ENCODE results near the gene CCND2. TPM values are rescaled to one million over a fixed set of nuclear protein-coding genes. Genes with fewer than 3 reads are reported as not detected.

The CCND2 gene
- total RNA-seq, 1 experiment from 2014 or later: not detected

GRCh38 chr12:4252601-4253000, 21.0 kb upstream of the CCND2 start:
- no peaks in the 10 kb centered on the region for H3K9me3 ChIP-seq (ENCODE audit: low read length)
- no peak overlapping the region for H3K4me2 ChIP-seq (ENCODE audit: low read length)
- no peaks in the 10 kb centered on the region for H3K9me2 ChIP-seq (replicated peaks; ENCODE audit: low read length)
- H2AFZ ChIP-seq (ENCODE audit: low read length): no peak overlapping the region
- DNase-seq (no peak), ATAC-seq (no peak)
- no peak overlapping the region for H3K9ac ChIP-seq (ENCODE audit: low read length)
- H3K79me2 ChIP-seq (ENCODE audit: low read length): no peaks in the 10 kb centered on the region
- H3F3A ChIP-seq (ENCODE audit: low read length, unreplicated experiment): no peaks in the 10 kb centered on the region
- peaks cover 44% of the 10 kb centered on the region for H3K27me3 ChIP-seq (ENCODE audit: low read length)
- no peak overlapping the region for H3K4me3 ChIP-seq (ENCODE audit: low read length)
- H4K20me1 ChIP-seq (ENCODE audit: low read length): no peaks in the 10 kb centered on the region
- ChIA-PET POLR2A (ENCODE audit: unreplicated experiment) (no interaction called here), CTCF (no interaction called here)
- BruUV-seq (replicated peaks): no TSS peak
- no peak overlapping the region for H3K27ac ChIP-seq (ENCODE audit: low read length)
- no peaks in the 10 kb centered on the region for H3K36me3 ChIP-seq (ENCODE audit: low read depth, low read length)
- TF ChIP-seq EZH2 (IDR thresholded peaks at IDR 0.05; ENCODE audit: low read length, unreplicated experiment) (no peak), CTCF (conservative IDR thresholded peaks at IDR 0.05; ENCODE audit: low read depth, low read length) (no peak), EZH2phosphoT487 (IDR thresholded peaks at IDR 0.05; ENCODE audit: borderline replicate concordance, low read length) (no peak)
- intact Hi-C loops (cut with micrococcal nuclease): no loop called here
- H3K4me1 ChIP-seq (ENCODE audit: insufficient read depth, low read length): no peaks in the 10 kb centered on the region

DNA sequence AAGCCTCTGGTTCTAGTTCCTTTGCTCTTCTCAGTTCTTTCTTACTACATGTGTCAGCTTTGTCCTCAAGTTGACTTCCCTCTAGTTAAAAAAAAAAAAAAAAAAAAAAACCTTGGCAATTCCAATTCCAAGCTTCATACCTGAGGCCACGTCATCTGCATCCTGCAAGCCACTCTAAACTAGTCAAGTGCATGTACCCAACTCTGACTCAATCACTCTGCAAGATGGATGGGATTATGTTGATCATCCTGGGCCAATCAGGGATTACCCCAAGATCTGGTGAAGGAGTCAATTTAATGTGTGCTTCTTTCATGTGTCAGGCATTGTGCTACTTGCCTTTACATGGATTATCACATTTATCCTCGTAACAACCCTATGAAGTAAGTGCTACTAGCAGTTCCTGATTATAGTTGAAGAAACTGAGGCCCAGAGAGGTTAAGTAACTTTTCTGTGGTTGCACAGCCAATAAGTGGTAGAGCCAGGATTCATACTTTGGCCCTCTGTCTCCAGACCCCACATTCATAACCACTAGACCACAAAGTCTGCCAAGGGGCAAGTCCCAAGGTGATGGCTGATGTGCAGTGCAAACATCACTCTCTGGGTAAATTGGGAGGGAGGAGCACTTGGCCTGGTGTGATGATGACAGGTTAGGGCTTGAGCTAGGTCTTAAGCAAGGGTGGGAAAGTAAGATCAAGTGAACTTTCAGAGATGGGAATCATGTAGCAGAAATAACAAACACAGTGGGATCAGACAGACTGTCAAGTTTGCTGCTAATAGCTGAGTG, 17.3 kb upstream of the CCND2 start:
- H3K36me3 ChIP-seq (ENCODE audit: low read depth, low read length): no peaks in the 10 kb centered on the region
- no peak overlapping the region for H2AFZ ChIP-seq (ENCODE audit: low read length)
- H3K27ac ChIP-seq (ENCODE audit: low read length): no peak overlapping the region
- ATAC-seq: no peak
- H3K9me3 ChIP-seq (ENCODE audit: low read length): no peaks in the 10 kb centered on the region
- no peaks in the 10 kb centered on the region for H3F3A ChIP-seq (ENCODE audit: low read length, unreplicated experiment)
- TF ChIP-seq EZH2 (IDR thresholded peaks at IDR 0.05; ENCODE audit: low read length, unreplicated experiment) (no peak), EZH2phosphoT487 (IDR thresholded peaks at IDR 0.05; ENCODE audit: borderline replicate concordance, low read length) (no peak), CTCF (conservative IDR thresholded peaks at IDR 0.05; ENCODE audit: low read depth, low read length) (no peak)
- ChIA-PET CTCF (no interaction called here), POLR2A (ENCODE audit: unreplicated experiment) (no interaction called here)
- H4K20me1 ChIP-seq (ENCODE audit: low read length): no peaks in the 10 kb centered on the region
- no peaks in the 10 kb centered on the region for H3K4me1 ChIP-seq (ENCODE audit: insufficient read depth, low read length)
- H3K9ac ChIP-seq (ENCODE audit: low read length): no peak overlapping the region
- BruUV-seq (replicated peaks): no TSS peak
- peaks cover 31% of the 10 kb centered on the region for H3K27me3 ChIP-seq (ENCODE audit: low read length)
- H3K79me2 ChIP-seq (ENCODE audit: low read length): no peaks in the 10 kb centered on the region
- H3K9me2 ChIP-seq (replicated peaks; ENCODE audit: low read length): no peaks in the 10 kb centered on the region
- intact Hi-C loops (cut with micrococcal nuclease): no loop called here
- H3K4me3 ChIP-seq (ENCODE audit: low read length): no peak overlapping the region
- H3K4me2 ChIP-seq (ENCODE audit: low read length): no peak overlapping the region
- DNase-seq: no peak

DNA sequence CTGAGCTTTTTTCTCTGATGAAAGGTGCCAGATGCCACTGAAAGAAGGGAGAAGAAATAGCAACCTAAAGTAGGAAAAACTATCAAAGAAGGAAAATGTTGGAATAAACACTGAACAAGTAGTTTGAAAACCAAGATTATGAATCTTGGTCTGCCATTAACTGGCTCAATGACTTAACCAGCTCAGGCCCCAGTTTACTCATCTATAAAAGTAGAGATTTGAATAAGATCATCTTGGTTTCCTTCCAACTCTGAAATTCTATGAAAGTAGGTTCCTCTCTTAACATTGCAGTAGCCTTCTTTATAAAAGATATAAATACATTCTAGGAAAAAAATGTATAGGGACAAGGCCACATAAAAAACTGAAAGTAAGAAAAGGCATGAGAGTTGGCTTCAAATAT, 16.1 kb upstream of the CCND2 start:
- DNase-seq (no peak), ATAC-seq (no peak)
- no peak for TF ChIP-seq CTCF (conservative IDR thresholded peaks at IDR 0.05; ENCODE audit: low read depth, low read length)
- no peak for TF ChIP-seq EZH2phosphoT487 (IDR thresholded peaks at IDR 0.05; ENCODE audit: borderline replicate concordance, low read length)
- no peak for TF ChIP-seq EZH2 (IDR thresholded peaks at IDR 0.05; ENCODE audit: low read length, unreplicated experiment)
- Histone ChIP-seq H3K79me2 (ENCODE audit: low read length) (no peaks in the 10 kb centered on the region), H2AFZ (ENCODE audit: low read length) (no peak overlapping the region), H3K27ac (ENCODE audit: low read length) (no peak overlapping the region), H3K9ac (ENCODE audit: low read length) (no peak overlapping the region), H3K4me3 (ENCODE audit: low read length) (no peak overlapping the region), H3F3A (ENCODE audit: low read length, unreplicated experiment) (no peaks in the 10 kb centered on the region), H3K27me3 (ENCODE audit: low read length) (peaks cover 35% of the 10 kb centered on the region), H3K4me1 (ENCODE audit: insufficient read depth, low read length) (no peaks in the 10 kb centered on the region), H3K36me3 (ENCODE audit: low read depth, low read length) (no peaks in the 10 kb centered on the region), H3K9me3 (ENCODE audit: low read length) (no peaks in the 10 kb centered on the region), H3K9me2 (replicated peaks; ENCODE audit: low read length) (no peaks in the 10 kb centered on the region), H3K4me2 (ENCODE audit: low read length) (no peak overlapping the region), H4K20me1 (ENCODE audit: low read length) (no peaks in the 10 kb centered on the region)
- no TSS peak for BruUV-seq (replicated peaks)
- ChIA-PET POLR2A (ENCODE audit: unreplicated experiment) (no interaction called here), CTCF (no interaction called here)
- intact Hi-C loops (cut with micrococcal nuclease): no loop called here
